ENCODE measurements around the gene PITPNC1.

GRCh38 chr17:67528751-67529436 is 151.8 kb downstream of the PITPNC1 start:
- TF ChIP-seq, protein P1, sequence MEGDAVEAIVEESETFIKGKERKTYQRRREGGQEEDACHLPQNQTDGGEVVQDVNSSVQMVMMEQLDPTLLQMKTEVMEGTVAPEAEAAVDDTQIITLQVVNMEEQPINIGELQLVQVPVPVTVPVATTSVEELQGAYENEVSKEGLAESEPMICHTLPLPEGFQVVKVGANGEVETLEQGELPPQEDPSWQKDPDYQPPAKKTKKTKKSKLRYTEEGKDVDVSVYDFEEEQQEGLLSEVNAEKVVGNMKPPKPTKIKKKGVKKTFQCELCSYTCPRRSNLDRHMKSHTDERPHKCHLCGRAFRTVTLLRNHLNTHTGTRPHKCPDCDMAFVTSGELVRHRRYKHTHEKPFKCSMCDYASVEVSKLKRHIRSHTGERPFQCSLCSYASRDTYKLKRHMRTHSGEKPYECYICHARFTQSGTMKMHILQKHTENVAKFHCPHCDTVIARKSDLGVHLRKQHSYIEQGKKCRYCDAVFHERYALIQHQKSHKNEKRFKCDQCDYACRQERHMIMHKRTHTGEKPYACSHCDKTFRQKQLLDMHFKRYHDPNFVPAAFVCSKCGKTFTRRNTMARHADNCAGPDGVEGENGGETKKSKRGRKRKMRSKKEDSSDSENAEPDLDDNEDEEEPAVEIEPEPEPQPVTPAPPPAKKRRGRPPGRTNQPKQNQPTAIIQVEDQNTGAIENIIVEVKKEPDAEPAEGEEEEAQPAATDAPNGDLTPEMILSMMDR (IDR thresholded peaks at IDR 0.05; ENCODE audit: poor library complexity, severe bottlenecking), result no peak
- no peak for TF ChIP-seq POLR2AphosphoS5 (IDR thresholded peaks at IDR 0.05)
- TF ChIP-seq EP300 (conservative IDR thresholded peaks at IDR 0.05; ENCODE audit: poor library complexity, severe bottlenecking), result no peak
- TF ChIP-seq EZH2 (IDR thresholded peaks at IDR 0.05; ENCODE audit: borderline replicate concordance, insufficient read depth, low read length, poor library complexity, severe bottlenecking), result no peak

Data from neural cell (in vitro differentiated cells).